Right cardiac atrium (tissue), 5 donors: Measurements from ENCODE around the gene PODXL. TPM values are rescaled to one million over a fixed set of nuclear protein-coding genes. Genes with fewer than 3 reads are reported as not detected.

Experiments used
- ATAC-seq, 2 donors: fragments of 200-7000 bp; cut with Tn5 transposase; one replicate each; pipeline versions ENCODE4 v1.8.0 to v1.9.1; 2020; ENCODE audit warnings: moderate library complexity in 2 of 2, mild to moderate bottlenecking in 1 of 2
- DNase-seq, 3 donors: peaks; one replicate each; pipeline ENCODE4 v3.0.0-alpha.2; 2020
- H3K27ac ChIP-seq: one replicate; pipeline ENCODE4 v1.5.1; 2013; ENCODE audit warnings: mild to moderate bottlenecking, low read length, control low read depth, moderate library complexity
- H3K27me3 ChIP-seq: one replicate; pipeline ENCODE4 v1.6.1; 2013; ENCODE audit not compliant: control insufficient read depth, insufficient read depth
- H3K4me1 ChIP-seq: one replicate; pipeline ENCODE4 v1.6.1; 2013; ENCODE audit warnings: low read length; ENCODE audit not compliant: control insufficient read depth, insufficient read depth
- H3K4me3 ChIP-seq: one replicate; pipeline ENCODE4 v1.5.1; 2013; ENCODE audit warnings: low read length, control low read depth
- H3K9me3 ChIP-seq: one replicate; pipeline ENCODE4 v1.6.1; 2013; ENCODE audit warnings: low read length; ENCODE audit not compliant: control insufficient read depth
- WGBS: extraction: QIAGEN DNeasy Blood & Tissue Kit; methylation state at CpG from one replicate; pipeline ENCODE4 v1.1.7; 2013; 5-methylcytosine and 5-hydroxymethylcytosine counted together
- intact Hi-C, 4 donors: fragments of 100-400 bp; cut with DNase I; formaldehyde crosslinking; loops; one replicate each; pipeline versions ENCODE4 v1.11.0 to v1.14.0; 2022 to 2023
- polyA plus RNA-seq: library from polyadenylated mRNA; stranded (reverse); fragments of 200-250 nt; gene quantifications from one replicate; pipeline ENCODE4 v1.2.3, GENCODE V29; 2013
- total RNA-seq, 4 donors: library from RNA; stranded (reverse); fragmentation: NEBNext Ultra II Directional; extraction: Animal tissue kit (Norgen Biotek cat#: 25700); gene quantifications; one replicate each; pipeline ENCODE4 v1.2.1, GENCODE V29; 2021
- donor health status: healthy with polysubstance abuse.
- donor health status: DM: no; HTN: yes; CAD: no.
- donor health status: DM: no; HTN: no; CAD: no.
- donor health status: DM: no; HTN: yes; CAD: no; lungs with severe emphysema.
- donor health status: DM: yes; HTN: yes; CAD: no.

Gene PODXL
- total and polyA plus RNA-seq, 5 donors: 29.1 to 81.1 (median 61.6) TPM

DNA sequence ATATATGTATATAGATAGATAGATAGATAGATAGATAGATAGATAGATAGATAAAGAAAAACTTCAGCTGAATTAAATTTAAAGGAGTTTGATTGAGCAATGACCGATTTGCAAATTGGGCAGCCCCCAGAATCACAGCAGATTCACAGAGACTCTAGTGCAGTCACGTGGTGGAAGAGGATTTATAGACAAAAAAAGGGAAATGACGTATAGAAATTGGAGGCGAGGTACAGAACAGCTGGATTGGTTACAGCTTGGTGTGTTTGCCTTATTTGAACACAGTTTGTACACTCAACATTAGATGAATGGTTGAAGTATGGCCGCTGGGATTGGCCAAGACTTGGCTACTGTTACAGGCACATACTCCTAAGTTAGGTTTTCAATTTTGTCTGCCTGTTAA, 8.2 kb upstream of the PODXL start:
- H3K4me3 ChIP-seq: no peak overlapping the region
- no peaks in the 10 kb centered on the region for H3K9me3 ChIP-seq
- intact Hi-C loops: no loop called here
- no peaks in the 10 kb centered on the region for H3K27me3 ChIP-seq
- WGBS: 80% methylated on average over 5 of the region's 5 CpGs
- H3K4me1 ChIP-seq: no peaks in the 10 kb centered on the region
- no peak for DNase-seq
- H3K27ac ChIP-seq: no peak overlapping the region
- no peak for ATAC-seq

- ATAC-seq: no peak
- DNase-seq: no peak
- no peaks in the 10 kb centered on the region for H3K4me1 ChIP-seq
- no peak overlapping the region for H3K4me3 ChIP-seq
- H3K9me3 ChIP-seq: no peaks in the 10 kb centered on the region
- intact Hi-C loops: no loop called here
- WGBS: 80% methylated on average over 5 of the region's 5 CpGs
- H3K27ac ChIP-seq: no peak overlapping the region
- H3K27me3 ChIP-seq: no peaks in the 10 kb centered on the region
Measured at GRCh38 chr7:131563918-131564317, 7.5 kb upstream of the PODXL start.

DNA sequence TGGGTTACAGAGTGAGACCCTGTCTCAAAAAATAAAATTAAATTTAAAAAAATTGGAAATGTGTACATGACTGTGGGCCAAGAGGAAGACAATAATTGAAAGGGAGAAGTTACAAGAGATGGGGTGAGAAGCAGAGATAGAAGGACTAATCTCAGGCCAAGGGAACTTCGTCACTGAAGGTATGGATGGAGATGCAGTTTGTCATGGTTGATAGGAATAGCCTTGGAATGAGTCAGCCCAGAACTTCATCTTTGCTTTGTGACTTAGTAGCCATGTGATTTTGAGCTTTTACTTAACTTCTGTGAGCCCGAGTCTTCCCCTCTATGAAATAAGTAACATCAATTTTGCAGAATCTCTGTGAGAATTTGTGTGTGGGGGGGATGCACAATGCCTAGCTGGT, 6.5 kb upstream of the PODXL start:
- H3K27ac ChIP-seq: no peak overlapping the region
- WGBS: 96% methylated on average over 2 of the region's 2 CpGs
- H3K27me3 ChIP-seq: no peaks in the 10 kb centered on the region
- H3K4me1 ChIP-seq: no peaks in the 10 kb centered on the region
- ATAC-seq (no peak), DNase-seq (no peak)
- H3K4me3 ChIP-seq: no peak overlapping the region
- no peaks in the 10 kb centered on the region for H3K9me3 ChIP-seq
- intact Hi-C loops: no loop called here

DNA sequence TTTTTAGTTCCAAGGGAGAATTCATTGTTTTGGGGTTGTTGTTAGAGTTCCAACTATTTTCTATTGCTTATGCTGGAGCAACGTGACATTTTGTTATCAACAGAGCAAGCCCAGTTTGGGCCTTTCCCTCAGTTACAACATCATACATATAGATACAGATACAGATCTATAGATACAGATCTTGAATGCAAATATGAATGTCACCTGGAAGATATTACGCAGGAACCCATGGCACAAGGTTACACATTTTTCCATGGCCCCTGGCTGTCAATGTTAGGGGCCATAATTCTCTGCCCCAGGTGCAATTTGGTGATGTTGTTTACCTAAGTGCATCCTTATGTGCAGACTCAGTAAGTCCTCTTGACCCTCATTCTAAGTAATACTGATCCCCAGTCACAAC, 3.6 kb upstream of the PODXL start:
- ATAC-seq: no peak
- intact Hi-C loops: no loop called here
- 86% methylated on average over 2 of the region's 2 CpGs for WGBS

GRCh38 chr7:131557652-131558385, 1.4 kb upstream of the PODXL start:
- DNase-seq: peak; percentile 63 to 84 (median 82)
- Histone ChIP-seq H3K4me1 (peaks cover 7% of the 10 kb centered on the region), H3K27me3 (no peaks in the 10 kb centered on the region), H3K4me3 (peak overlapping the region; percentile 35), H3K9me3 (no peaks in the 10 kb centered on the region), H3K27ac (peak overlapping the region; percentile 50)
- WGBS: 6% methylated on average over 32 of the region's 32 CpGs
- intact Hi-C loops: loop anchor here in 3 of 4 donors (5.0 to 10.0 kb wide), 3 partner anchors 67 to 99 kb away; no protein-coding TSS in a partner anchor
- ATAC-seq: peak; percentile 44 to 66

More for the DNA sequence above, 3.6 kb upstream of the PODXL start:
- Histone ChIP-seq H3K4me3 (no peak overlapping the region), H3K27me3 (no peaks in the 10 kb centered on the region), H3K4me1 (no peaks in the 10 kb centered on the region), H3K9me3 (no peaks in the 10 kb centered on the region), H3K27ac (no peak overlapping the region)
- DNase-seq: no peak

DNA sequence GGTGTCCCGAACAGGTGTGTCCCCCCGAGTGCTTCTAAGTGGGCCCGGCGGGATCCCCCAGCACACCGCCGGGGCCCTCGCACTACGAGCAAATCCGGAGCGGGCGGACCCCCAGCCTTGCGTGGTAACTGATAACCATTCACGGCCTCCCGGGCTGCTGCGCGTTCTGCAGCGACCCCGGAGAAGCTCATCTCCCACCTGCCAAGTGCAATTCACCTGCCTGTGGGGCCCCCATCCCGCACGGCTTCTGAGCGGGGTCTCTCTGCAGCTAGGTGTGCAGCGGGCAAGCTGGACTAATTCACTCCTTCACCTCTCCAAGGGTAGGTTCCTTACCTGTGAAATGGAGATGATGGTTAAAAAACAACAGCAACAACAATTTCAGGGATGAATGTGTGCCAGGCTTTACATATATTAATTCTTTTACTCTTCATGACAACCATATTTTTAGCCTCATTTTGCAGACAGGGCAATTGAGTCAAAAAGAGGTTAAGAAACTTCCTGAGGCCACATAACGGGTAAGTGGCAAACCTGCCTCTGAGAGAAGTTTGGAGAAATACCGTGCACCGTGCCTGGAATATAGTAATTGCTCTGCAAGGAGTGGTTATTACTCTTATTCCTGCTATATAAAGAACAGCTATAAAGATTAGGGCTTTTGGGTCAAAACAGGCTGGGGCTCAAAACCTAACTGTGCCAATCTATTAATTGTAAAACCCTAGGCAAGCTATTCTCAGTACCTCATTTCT, 652 bp upstream of the PODXL start:
- peaks cover 9% of the 10 kb centered on the region for H3K4me1 ChIP-seq
- intact Hi-C loops: loop anchor here in 3 of 4 donors (5.0 to 10.0 kb wide), 3 partner anchors 68 to 100 kb away; no protein-coding TSS in a partner anchor
- H3K27ac ChIP-seq: peak overlapping the region; percentile 43
- no peak for ATAC-seq
- H3K9me3 ChIP-seq: no peaks in the 10 kb centered on the region
- peak overlapping the region; percentile 35 for H3K4me3 ChIP-seq
- WGBS: 2% methylated on average over 25 of the region's 25 CpGs
- no peaks in the 10 kb centered on the region for H3K27me3 ChIP-seq
- DNase-seq: no peak

DNA sequence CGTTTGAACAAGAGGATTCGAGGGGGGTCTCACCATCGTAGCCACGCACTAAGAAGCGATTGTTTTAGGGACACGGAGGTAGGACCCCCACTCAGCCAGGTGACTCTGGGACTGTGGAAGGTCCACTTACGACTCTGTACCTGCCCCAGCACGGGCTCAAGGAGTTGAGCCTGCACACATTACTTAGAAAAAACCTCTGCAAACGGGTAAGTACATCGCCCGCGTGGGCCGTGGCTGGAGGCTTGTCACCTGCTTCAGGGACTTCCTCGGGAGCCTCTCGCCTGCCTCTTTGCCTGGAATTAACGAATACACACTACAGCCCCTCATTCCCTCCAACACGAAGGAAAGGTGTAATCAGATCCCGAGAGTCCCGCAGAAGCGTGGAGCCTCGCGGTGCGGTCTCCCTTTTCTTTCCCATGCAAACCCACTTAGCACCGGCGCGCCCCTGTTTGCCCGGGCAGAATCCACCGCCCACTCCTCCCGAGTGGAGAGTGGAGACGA, 826 bp downstream of the PODXL start:
- 11% methylated on average over 30 of the region's 30 CpGs for whole genome bisulfite sequencing
- Histone ChIP-seq H3K4me3 (peak overlapping the region; percentile 35), H3K4me1 (peaks cover 12% of the 10 kb centered on the region), H3K9me3 (no peaks in the 10 kb centered on the region), H3K27me3 (no peaks in the 10 kb centered on the region), H3K27ac (peak overlapping the region; percentile 54)
- peak in 1 of 3 donors; percentile 61 for DNase-seq
- no peak for ATAC-seq
- intact Hi-C loops: loop anchor here in 3 of 4 donors (5.0 to 10.0 kb wide), 3 partner anchors 69 to 102 kb away; no protein-coding TSS in a partner anchor

GRCh38 chr7:131554880-131555516, 1.4 kb downstream of the PODXL start:
- intact Hi-C loops: loop anchor here (5.0 to 10.0 kb wide), 4 partner anchors 70 to 102 kb away; no protein-coding TSS in a partner anchor
- 41% methylated on average over 12 of the region's 12 CpGs for WGBS
- Histone ChIP-seq H3K27me3 (no peaks in the 10 kb centered on the region), H3K27ac (peak overlapping the region; percentile 54), H3K9me3 (no peaks in the 10 kb centered on the region), H3K4me1 (peaks cover 12% of the 10 kb centered on the region), H3K4me3 (peak overlapping the region; percentile 35)
- no peak for DNase-seq
- no peak for ATAC-seq

DNA sequence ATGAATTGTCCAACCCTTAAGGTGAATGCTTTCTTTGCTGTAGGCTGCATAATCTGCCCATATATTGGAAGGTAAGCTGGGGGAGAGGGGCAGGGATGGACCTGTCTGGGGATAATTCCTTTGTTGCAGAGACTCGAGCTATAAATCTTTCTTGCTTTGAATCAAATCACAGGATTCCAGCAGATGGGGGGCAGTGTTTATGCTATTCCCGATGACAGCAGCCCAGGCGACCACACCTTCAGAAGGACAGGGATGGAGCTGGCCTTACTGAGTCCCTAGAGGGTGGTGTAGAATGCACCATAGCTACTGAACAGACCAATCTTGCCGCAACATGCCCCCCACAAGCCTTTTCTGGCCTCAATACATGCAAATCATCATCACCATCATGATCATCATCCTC, 2.5 kb downstream of the PODXL start:
- Histone ChIP-seq H3K4me1 (peaks cover 12% of the 10 kb centered on the region), H3K9me3 (no peaks in the 10 kb centered on the region), H3K4me3 (peak overlapping the region; percentile 35), H3K27ac (peak overlapping the region; percentile 56), H3K27me3 (no peaks in the 10 kb centered on the region)
- no peak for ATAC-seq
- DNase-seq: no peak
- intact Hi-C loops: loop anchor here in 3 of 4 donors (5.0 to 10.0 kb wide), 3 partner anchors 71 to 101 kb away; no protein-coding TSS in a partner anchor
- 55% methylated on average over 4 of the region's 4 CpGs for WGBS

GRCh38 chr7:131552053-131552452, 4.4 kb downstream of the PODXL start:
- intact Hi-C loops: loop anchor here in 3 of 4 donors (5.0 to 10.0 kb wide), 3 partner anchors 73 to 103 kb away; no protein-coding TSS in a partner anchor
- Histone ChIP-seq H3K4me3 (no peak overlapping the region), H3K9me3 (no peaks in the 10 kb centered on the region), H3K4me1 (peaks cover 12% of the 10 kb centered on the region), H3K27me3 (no peaks in the 10 kb centered on the region), H3K27ac (no peak overlapping the region)
- DNase-seq (no peak), ATAC-seq (no peak)
- WGBS: 81% methylated on average over 6 of the region's 6 CpGs
